LNCAP (cell line): ENCODE data around the gene MEIS2.

Source experiments
- CTCF ChIP-seq: fragments of 450-650 bp; IDR thresholded peaks from 2 replicates; pipeline ENCODE4 v1.5.1; 2017; ENCODE audit warnings: mild to moderate bottlenecking

The MEIS2 gene

GRCh38 chr15:36911322-36911944 is 188.9 kb downstream of the MEIS2 start:
- no peak for TF ChIP-seq CTCF

- TF ChIP-seq CTCF: no peak
Observed at GRCh38 chr15:36908991-36909390, 191.4 kb downstream of the MEIS2 start.

GRCh38 chr15:36907295-36907694 is 193.1 kb downstream of the MEIS2 start:
- TF ChIP-seq CTCF: no peak

GRCh38 chr15:36905908-36906307 is 194.4 kb downstream of the MEIS2 start:
- TF ChIP-seq CTCF: no peak

GRCh38 chr15:36904715-36905114 is 195.6 kb downstream of the MEIS2 start:
- TF ChIP-seq CTCF: no peak

GRCh38 chr15:36903922-36904556 is 196.3 kb downstream of the MEIS2 start:
- no peak for TF ChIP-seq CTCF

GRCh38 chr15:36903195-36903594 is 197.2 kb downstream of the MEIS2 start:
- no peak for TF ChIP-seq CTCF
